GM21576 (cell line): ENCODE results near the gene PSMF1.

ENCODE experiments used
- ATAC-seq: cut with Tn5 transposase; IDR thresholded peaks from one replicate; pipeline ENCODE4 v1.9.1; 2021; ENCODE audit warnings: mild to moderate bottlenecking, moderate library complexity; ENCODE audit not compliant: unreplicated experiment

The PSMF1 gene

GRCh38 chr20:1187605-1188171 lies 69.3 kb downstream of the PSMF1 start:
- no peak for ATAC-seq

- no peak for ATAC-seq
Measured at GRCh38 chr20:1188347-1188746, 69.9 kb downstream of the PSMF1 start.

GRCh38 chr20:1189827-1190226 lies 71.4 kb downstream of the PSMF1 start:
- no peak for ATAC-seq

- ATAC-seq = no peak
Measured at GRCh38 chr20:1190847-1191246, 72.4 kb downstream of the PSMF1 start.

- no peak for ATAC-seq
Measured at GRCh38 chr20:1191299-1191698, 72.9 kb downstream of the PSMF1 start.

- no peak for ATAC-seq
Measured at GRCh38 chr20:1195226-1195625, 76.8 kb downstream of the PSMF1 start.

GRCh38 chr20:1196634-1197033 lies 78.2 kb downstream of the PSMF1 start:
- ATAC-seq = no peak

GRCh38 chr20:1197801-1198200 lies 79.4 kb downstream of the PSMF1 start:
- no peak for ATAC-seq

GRCh38 chr20:1198751-1199150 lies 80.3 kb downstream of the PSMF1 start:
- ATAC-seq = no peak

GRCh38 chr20:1199212-1199873 lies 80.9 kb downstream of the PSMF1 start:
- ATAC-seq = no peak

- no peak for ATAC-seq
Measured at GRCh38 chr20:1199964-1200363, 81.6 kb downstream of the PSMF1 start.

GRCh38 chr20:1202762-1203504 lies 84.5 kb downstream of the PSMF1 start, which contains the start of gene C20orf202:
C20orf202 (plus strand) TSS chr20:1203454; CDS start chr20:1203586, 132 bp downstream.
- ATAC-seq = no peak

- no peak for ATAC-seq
Measured at GRCh38 chr20:1203630-1204029, 85.2 kb downstream of the PSMF1 start.

- no peak for ATAC-seq
Measured at GRCh38 chr20:1204113-1204512, 85.7 kb downstream of the PSMF1 start.

GRCh38 chr20:1204576-1204975 lies 86.2 kb downstream of the PSMF1 start:
- ATAC-seq = no peak

GRCh38 chr20:1205802-1206201 lies 87.4 kb downstream of the PSMF1 start:
- ATAC-seq = no peak

GRCh38 chr20:1206366-1207148 lies 88.2 kb downstream of the PSMF1 start:
- ATAC-seq = no peak

GRCh38 chr20:1207293-1207878 lies 89.0 kb downstream of the PSMF1 start:
- no peak for ATAC-seq

GRCh38 chr20:1209447-1210387 lies 91.3 kb downstream of the PSMF1 start:
- ATAC-seq = no peak

GRCh38 chr20:1210501-1210900 lies 92.1 kb downstream of the PSMF1 start:
- ATAC-seq = no peak
